SK-N-SH treated with all-trans-retinoic acid at 6 μM for 48 hours (cell line): Measurements from ENCODE around the gene CD52.
"Not testable (repeated sequence)": the region's sequence is repeated elsewhere in the genome, so short reads cannot be mapped to it uniquely, and the experiment has no call there.

Experiments
- ATAC-seq: fragments of 200-7000 bp; cut with Tn5 transposase; 3 replicates; pipeline ENCODE4 v1.9.1; 2020; ENCODE audit warnings: mild to moderate bottlenecking, moderate library complexity
- BACH2 ChIP-seq: fragments of 250-450 bp; sonication (Bioruptor Pico); IDR thresholded peaks from 2 replicates; pipeline ENCODE4 v1.9.0; 2021; ENCODE audit warnings: mild to moderate bottlenecking, borderline replicate concordance
- CREB5 ChIP-seq: fragments of 250-450 bp; sonication (Bioruptor Pico); IDR thresholded peaks from 2 replicates; pipeline ENCODE4 v1.5.1; 2020; ENCODE audit warnings: low read depth, mild to moderate bottlenecking, moderate library complexity
- CSDC2 ChIP-seq: fragments of 250-450 bp; sonication (Bioruptor Pico); IDR thresholded peaks from 2 replicates; pipeline ENCODE4 v1.5.0; 2020; ENCODE audit warnings: mild to moderate bottlenecking, moderate library complexity
- ESRRG ChIP-seq: fragments of 250-450 bp; sonication (Bioruptor Pico); IDR thresholded peaks from 2 replicates; pipeline ENCODE4 v1.6.1; 2021; ENCODE audit warnings: mild to moderate bottlenecking
- GLIS3 ChIP-seq: fragments of 250-450 bp; sonication (Bioruptor Pico); IDR thresholded peaks from 2 replicates; pipeline ENCODE4 v1.5.0; 2020; ENCODE audit warnings: mild to moderate bottlenecking, moderate library complexity
- ISL1 ChIP-seq: fragments of 250-450 bp; sonication (Bioruptor Pico); IDR thresholded peaks from 2 replicates; pipeline ENCODE4 v2.1.2; 2022; ENCODE audit warnings: mild to moderate bottlenecking, moderate library complexity
- OSR1 ChIP-seq: fragments of 250-450 bp; sonication (Bioruptor Pico); IDR thresholded peaks from 2 replicates; pipeline ENCODE4 v1.8.0; 2022; ENCODE audit warnings: moderate library complexity, mild to moderate bottlenecking, inconsistent platforms
- PATZ1 ChIP-seq: fragments of 250-450 bp; sonication (Bioruptor Pico); IDR thresholded peaks from 2 replicates; pipeline ENCODE4 v1.8.0; 2020; ENCODE audit warnings: mild to moderate bottlenecking, moderate library complexity, borderline replicate concordance
- POU6F1 ChIP-seq: fragments of 250-450 bp; sonication (Bioruptor Pico); IDR thresholded peaks from 2 replicates; pipeline ENCODE4 v1.8.0; 2021; ENCODE audit warnings: low read depth, mild to moderate bottlenecking, moderate library complexity, borderline replicate concordance
- PPARA ChIP-seq: fragments of 250-450 bp; sonication (Bioruptor Pico); IDR thresholded peaks from 2 replicates; pipeline ENCODE4 v1.5.0; 2020; ENCODE audit warnings: mild to moderate bottlenecking, borderline replicate concordance
- RARB ChIP-seq: fragments of 250-450 bp; sonication (Bioruptor Pico); IDR thresholded peaks from 2 replicates; pipeline ENCODE4 v1.8.0; 2021; ENCODE audit warnings: mild to moderate bottlenecking, moderate library complexity
- SNAI2 ChIP-seq: fragments of 250-450 bp; sonication (Bioruptor Pico); IDR thresholded peaks from 2 replicates; pipeline ENCODE4 v1.5.0; 2020; ENCODE audit warnings: mild to moderate bottlenecking, moderate library complexity
- TCF4 ChIP-seq: fragments of 250-450 bp; sonication (Bioruptor Pico); IDR thresholded peaks from 2 replicates; pipeline ENCODE4 v1.8.0; 2021; ENCODE audit warnings: mild to moderate bottlenecking, moderate library complexity, borderline replicate concordance
- TOX ChIP-seq: fragments of 250-450 bp; sonication (Bioruptor Pico); IDR thresholded peaks from 2 replicates; pipeline ENCODE4 v1.8.0; 2021; ENCODE audit warnings: mild to moderate bottlenecking, moderate library complexity, borderline replicate concordance
- TSHZ2 ChIP-seq: fragments of 250-450 bp; sonication (Bioruptor Pico); IDR thresholded peaks from 2 replicates; pipeline ENCODE4 v1.5.0; 2020; ENCODE audit warnings: mild to moderate bottlenecking, moderate library complexity
- ZC3H10 ChIP-seq: fragments of 250-450 bp; sonication (Bioruptor Pico); IDR thresholded peaks from 2 replicates; pipeline ENCODE4 v1.5.1; 2021; ENCODE audit warnings: mild to moderate bottlenecking, moderate library complexity
- ZFP3 ChIP-seq: fragments of 250-450 bp; sonication (Bioruptor Pico); IDR thresholded peaks from 2 replicates; pipeline ENCODE4 v1.5.0; 2020; ENCODE audit warnings: mild to moderate bottlenecking, moderate library complexity
- ZFP30 ChIP-seq: fragments of 450-650 bp; formaldehyde crosslinking; IDR thresholded peaks from 2 replicates; pipeline ENCODE4 v1.5.0; 2022; ENCODE audit warnings: mild to moderate bottlenecking, moderate library complexity
- ZNF565 ChIP-seq: fragments of 450-650 bp; formaldehyde crosslinking; conservative IDR thresholded peaks from 2 replicates; pipeline ENCODE4 v1.5.0; 2020; ENCODE audit warnings: low read depth, mild to moderate bottlenecking, moderate library complexity
- ZNF8 ChIP-seq: fragments of 450-650 bp; formaldehyde crosslinking; IDR thresholded peaks from 2 replicates; pipeline ENCODE4 v1.5.0; 2020; ENCODE audit warnings: mild to moderate bottlenecking, moderate library complexity

Gene CD52

DNA sequence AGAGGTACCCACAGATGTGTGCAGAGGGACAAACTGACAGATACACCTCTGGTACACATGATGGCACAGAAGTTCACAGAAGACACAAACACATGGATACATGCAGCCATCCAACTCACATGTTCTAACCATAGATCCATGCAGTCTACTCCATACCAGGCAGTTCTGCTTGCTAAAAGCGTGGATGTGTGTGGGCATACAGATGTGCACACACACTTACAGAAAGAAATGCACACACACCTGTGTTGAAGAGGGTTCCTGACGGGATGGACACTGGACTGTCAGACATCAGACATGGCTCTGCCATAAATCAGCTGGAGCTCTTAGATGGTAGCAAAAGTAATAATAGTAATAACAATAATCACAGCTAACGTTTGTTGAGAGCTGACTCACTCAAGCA is 6.8 kb downstream of the CD52 start:
- no peak for TF ChIP-seq ZNF8 (CRISPR knock-in tag)
- no peak for TF ChIP-seq BACH2 (CRISPR knock-in tag)
- no peak for TF ChIP-seq TSHZ2 (CRISPR knock-in tag)
- TF ChIP-seq ZC3H10 = no peak
- TF ChIP-seq GLIS3 (CRISPR knock-in tag) = no peak
- TF ChIP-seq TCF4 = no peak
- no peak for TF ChIP-seq ZFP3 (CRISPR knock-in tag)
- no peak for ATAC-seq

- TF ChIP-seq PPARA (CRISPR knock-in tag) (no peak), ZNF8 (CRISPR knock-in tag) (no peak), RARB (CRISPR knock-in tag) (no peak), OSR1 (CRISPR knock-in tag) (no peak), POU6F1 (no peak), PATZ1 (CRISPR knock-in tag) (no peak), ESRRG (CRISPR knock-in tag) (no peak), GLIS3 (CRISPR knock-in tag) (no peak), CREB5 (CRISPR knock-in tag) (no peak), CSDC2 (no peak), ISL1 (CRISPR knock-in tag) (no peak)
- TF ChIP-seq, all 23 proteins: peak for 0
- ATAC-seq = no peak
Observed at GRCh38 chr1:26327956-26328362, 10.2 kb downstream of the CD52 start.

DNA sequence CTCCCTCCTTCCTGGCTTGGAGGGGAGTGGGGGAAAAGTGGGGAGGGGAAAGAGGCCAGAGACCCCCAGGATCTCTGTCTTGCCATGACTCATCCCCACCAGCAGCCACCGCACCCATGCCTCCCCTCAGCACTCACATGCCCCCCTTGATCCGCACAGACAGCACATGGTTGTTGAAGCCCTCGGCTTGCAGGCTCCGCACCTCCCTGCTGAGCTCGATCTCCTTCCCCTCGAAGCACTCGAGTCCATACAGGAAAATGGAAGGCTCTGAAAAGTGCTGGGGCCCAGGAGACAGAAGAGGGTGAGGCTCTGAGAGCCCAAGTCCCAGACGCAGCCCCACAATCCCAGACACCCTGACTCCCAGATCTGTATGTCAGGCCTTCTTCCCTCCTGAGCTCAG is 10.8 kb downstream of the CD52 start:
- TF ChIP-seq ZFP30 (no peak), RARB (CRISPR knock-in tag) (no peak), ZNF8 (CRISPR knock-in tag) (no peak), TSHZ2 (CRISPR knock-in tag) (no peak), TOX (no peak), SNAI2 (CRISPR knock-in tag) (no peak), ZNF565 (no peak), PATZ1 (CRISPR knock-in tag) (no peak), ISL1 (CRISPR knock-in tag) (no peak), TCF4 (no peak), GLIS3 (CRISPR knock-in tag) (no peak)
- no peak for ATAC-seq

GRCh38 chr1:26329380-26329779 is 11.6 kb downstream of the CD52 start:
- not testable (repeated sequence) for ATAC-seq
